HepG2 (cell line): ENCODE results near the gene NHSL1. TPM values are rescaled to one million over a fixed set of nuclear protein-coding genes. Genes with fewer than 3 reads are reported as not detected.

Source experiments
- ATAC-seq: fragments of 200-7000 bp; cut with Tn5 transposase; 3 replicates; pipeline ENCODE4 v1.9.1; 2020; ENCODE audit warnings: mild to moderate bottlenecking, moderate library complexity
- BruUV-seq: library from RNA; stranded (reverse); fragments of 400-500 nt; replicated peaks from 2 replicates; lab custom pipeline; 2021; lab: Mats Ljungman, UMichigan
- CTCF ChIA-PET: fragments of 300-600 bp; formaldehyde crosslinking; extraction: SDS; loops from one replicate; lab custom pipeline; 2021; ENCODE audit warnings: low total read pairs, inconsistent platforms, low intra/inter-chr PET ratio; lab: Yijun Ruan, JAX
- POLR2A ChIA-PET: fragments of 350-600 bp; sonication (Branson Sonifier 250); formaldehyde crosslinking; loops from one replicate; lab custom pipeline; 2020; ENCODE audit warnings: antibody characterized with exemption, inconsistent platforms; lab: Yijun Ruan, JAX
- DNase-seq: peaks from one replicate; pipeline ENCODE4 v3.0.0-alpha.2; 2015; ENCODE audit warnings: low spot score
- FAIRE-seq: peaks from 3 replicates; lab custom pipeline; 2011; peaks lifted over from hg19 to GRCh38; lab: Jason Lieb, UNC
- H2AFZ ChIP-seq: one replicate; pipeline ENCODE4 v1.6.1; 2011; ENCODE audit warnings: low read length, inconsistent platforms
- H3K27ac ChIP-seq: fragments of 300-600 bp; 3 replicates; pipeline ENCODE4 v1.8.0; 2011; ENCODE audit warnings: mixed run types, mild to moderate bottlenecking, mixed read lengths, low read length, inconsistent platforms; ENCODE audit not compliant: insufficient read depth; ENCODE audit errors: extremely low read length
- H3K27me3 ChIP-seq, 2 experiments: fragments of 200-600 bp in 1 of 2; 2 replicates in 1 of 2; 3 replicates in 1 of 2; pipeline versions ENCODE4 v1.6.0 to v1.8.0; 2011; ENCODE audit warnings: low read length in 2 of 2, mild to moderate bottlenecking in 2 of 2, moderate library complexity in 2 of 2, inconsistent platforms in 1 of 2; ENCODE audit not compliant: insufficient read depth in 2 of 2, control insufficient read depth in 1 of 2
- H3K36me3 ChIP-seq, 2 experiments: fragments of 200-600 bp in 1 of 2; replicated peaks in 1 of 2; 2 replicates in 1 of 2; 3 replicates in 1 of 2; pipeline versions ENCODE4 v1.5.1 to v1.8.0; 2011; ENCODE audit warnings: low read length in 2 of 2, inconsistent platforms in 1 of 2; ENCODE audit not compliant: insufficient read depth in 2 of 2, control insufficient read depth in 1 of 2
- H3K4me1 ChIP-seq: 2 replicates; pipeline ENCODE4 v1.5.1; 2012; ENCODE audit warnings: low read length, inconsistent platforms; ENCODE audit not compliant: insufficient read depth
- H3K4me2 ChIP-seq: 2 replicates; pipeline ENCODE4 v1.6.0; 2011; ENCODE audit warnings: low read depth, low read length, inconsistent platforms
- H3K4me3 ChIP-seq, 3 experiments: fragments of 200-600 bp in 1 of 3; sonication (generic), shearing (Covaris generic) in 1 of 3; replicated peaks in 1 of 3; 2 replicates each; pipeline ENCODE4 v1.5.1; 2011 to 2016; ENCODE audit warnings: low read length in 3 of 3, inconsistent platforms in 2 of 3, low read depth in 2 of 3, mild to moderate bottlenecking in 2 of 3, control low read depth in 1 of 3, mixed read lengths in 1 of 3; ENCODE audit not compliant: insufficient read depth in 1 of 3
- H3K79me2 ChIP-seq: one replicate; pipeline ENCODE4 v1.6.1; 2011; ENCODE audit warnings: low read length, inconsistent platforms; ENCODE audit not compliant: insufficient read depth
- H3K9ac ChIP-seq: 2 replicates; pipeline ENCODE4 v1.6.0; 2011; ENCODE audit warnings: mild to moderate bottlenecking, low read depth, low read length, inconsistent platforms; ENCODE audit not compliant: insufficient read depth
- H3K9me3 ChIP-seq: 2 replicates; pipeline ENCODE4 v1.5.1; 2012; ENCODE audit warnings: mild to moderate bottlenecking, low read length
- H4K20me1 ChIP-seq: 2 replicates; pipeline ENCODE4 v1.6.0; 2011; ENCODE audit warnings: inconsistent platforms, mild to moderate bottlenecking, low read length, moderate library complexity; ENCODE audit not compliant: insufficient read depth
- PLRG1 ChIP-seq: fragments of 450-650 bp; conservative IDR thresholded peaks from 2 replicates; pipeline ENCODE4 v1.6.1; 2016
- TEAD3 ChIP-seq: optimal IDR thresholded peaks from 2 replicates; pipeline ENCODE3; 2016; ENCODE audit warnings: borderline replicate concordance
- ZNF768 ChIP-seq: sonication (generic); formaldehyde crosslinking; IDR thresholded peaks from 2 replicates; pipeline ENCODE4 v1.4.0; 2020; ENCODE audit warnings: missing genetic modification reagents
- WGBS: methylation state at CpG from one replicate; pipeline ENCODE4 v1.1.6; 2017; ENCODE audit warnings: low lambda C conversion rate; 5-methylcytosine and 5-hydroxymethylcytosine counted together
- in situ Hi-C: cut with HindIII; loops from 2 replicates; pipeline ENCODE4 v1.10.0; 2017; ENCODE audit warnings: low pct_unique_long_range_greater_than_20kb; ENCODE audit not compliant: extremely low pct_ligation_motif_present
- intact Hi-C: fragments of 100-400 bp; cut with micrococcal nuclease; formaldehyde crosslinking; loops from one replicate; pipeline ENCODE4 v1.10.0; 2022; ENCODE audit not compliant: unreplicated experiment
- polyA plus RNA-seq, 8 experiments: library from polyadenylated mRNA; depleted of rRNA in 3 of 8; stranded (reverse) in 7 of 8; unstranded in 1 of 8; fragments of >200 nt; fragmentation: Illumina TruSeq in 4 of 8; extraction: Trizol in 4 of 8; gene quantifications; 2 replicates each; pipeline versions ENCODE4 v1.2.1 to v1.2.3, GENCODE V29; 2011 to 2016; ENCODE audit warnings: low read depth in 4 of 8, missing spikeins in 1 of 8, mixed read lengths in 1 of 8; ENCODE audit not compliant: insufficient read depth in 1 of 8
- total RNA-seq, 5 experiments: library from RNA; depleted of rRNA; stranded (reverse); fragments of >200 nt; fragmentation: Illumina TruSeq; extraction: Trizol; gene quantifications; 2 replicates each; pipeline ENCODE4 v1.2.3, GENCODE V29; 2016; ENCODE audit warnings: low read depth in 1 of 5
- TF ChIP-seq, protein P1 (sequence below): sonication (generic); formaldehyde crosslinking; IDR thresholded peaks from 2 replicates; pipeline ENCODE4 v1.5.0; 2020; ENCODE audit warnings: missing genetic modification reagents
- TF ChIP-seq, protein P2 (sequence below): sonication (generic); formaldehyde crosslinking; IDR thresholded peaks from 2 replicates; pipeline ENCODE4 v1.5.0; 2020; ENCODE audit warnings: mild to moderate bottlenecking, missing genetic modification reagents, moderate library complexity
- TF ChIP-seq, protein P3 (sequence below): IDR thresholded peaks from 2 replicates; pipeline ENCODE4 v1.6.1; 2016; ENCODE audit warnings: missing compliant biosample characterization, missing genetic modification reagents, borderline replicate concordance

The NHSL1 gene
- total and polyA plus RNA-seq, 2 of the 13 experiments (the other 11 are each of a cell fraction or from before 2014, with no cell fraction given) = 24.9 to 53.6 TPM

DNA sequence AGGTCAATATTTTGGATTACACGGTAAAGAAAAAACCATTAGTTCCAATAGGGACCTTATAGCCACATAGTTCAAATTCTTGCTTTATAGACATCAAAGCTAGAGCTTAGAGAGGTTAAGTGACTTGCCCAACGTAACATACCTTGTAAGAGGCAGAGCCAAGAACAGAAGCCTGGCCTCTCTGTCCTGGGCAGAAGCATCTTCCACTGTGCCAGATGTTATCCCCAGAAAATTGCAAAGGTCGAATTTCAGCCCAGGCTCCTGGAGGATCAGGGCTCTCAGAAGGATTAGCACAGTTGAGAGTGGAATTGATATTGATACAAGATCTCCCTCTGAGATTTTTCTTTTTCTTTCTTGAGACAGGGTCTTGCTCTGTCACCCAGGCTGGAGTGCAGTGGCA lies 115.5 kb downstream of the NHSL1 start:
- intact Hi-C loops (no loop called here), in situ Hi-C loops (no loop called here)
- 5% methylated on average over 3 of the region's 3 CpGs for WGBS
- ChIA-PET POLR2A (no interaction called here), CTCF (no interaction called here)
- no peak overlapping the region for H3K4me2 ChIP-seq
- H3K4me1 ChIP-seq = peaks cover 27% of the 10 kb centered on the region
- FAIRE-seq (no peak), DNase-seq (peak; percentile 21), ATAC-seq (peak; percentile 25)
- no peaks in the 10 kb centered on the region for H3K36me3 ChIP-seq
- peaks cover 0 to 9% of the 10 kb centered on the region in 2 experiments; a peak in 3 of 5 replicates for H3K27me3 ChIP-seq
- no peak overlapping the region for H3K9ac ChIP-seq
- H2AFZ ChIP-seq = no peak overlapping the region
- TF ChIP-seq, protein P1, sequence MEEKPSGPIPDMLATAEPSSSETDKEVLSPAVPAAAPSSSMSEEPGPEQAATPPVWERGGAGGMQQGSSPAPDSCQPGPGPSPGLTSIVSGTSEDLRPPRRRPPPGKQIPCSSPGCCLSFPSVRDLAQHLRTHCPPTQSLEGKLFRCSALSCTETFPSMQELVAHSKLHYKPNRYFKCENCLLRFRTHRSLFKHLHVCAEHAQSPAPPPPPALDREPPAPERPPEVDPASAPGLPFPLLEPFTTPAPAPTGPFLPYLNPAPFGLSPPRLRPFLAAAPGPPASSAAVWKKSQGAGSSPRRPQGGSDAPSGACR = no peak
- peak; percentile 27 for TF ChIP-seq TEAD3 (CRISPR knock-in tag)
- no peaks in the 10 kb centered on the region for H3K9me3 ChIP-seq
- H3K4me3 ChIP-seq = no peak overlapping the region
- no TSS peak for BruUV-seq
- no peaks in the 10 kb centered on the region for H3K79me2 ChIP-seq
- no peaks in the 10 kb centered on the region for H4K20me1 ChIP-seq
- H3K27ac ChIP-seq = no peak overlapping the region

DNA sequence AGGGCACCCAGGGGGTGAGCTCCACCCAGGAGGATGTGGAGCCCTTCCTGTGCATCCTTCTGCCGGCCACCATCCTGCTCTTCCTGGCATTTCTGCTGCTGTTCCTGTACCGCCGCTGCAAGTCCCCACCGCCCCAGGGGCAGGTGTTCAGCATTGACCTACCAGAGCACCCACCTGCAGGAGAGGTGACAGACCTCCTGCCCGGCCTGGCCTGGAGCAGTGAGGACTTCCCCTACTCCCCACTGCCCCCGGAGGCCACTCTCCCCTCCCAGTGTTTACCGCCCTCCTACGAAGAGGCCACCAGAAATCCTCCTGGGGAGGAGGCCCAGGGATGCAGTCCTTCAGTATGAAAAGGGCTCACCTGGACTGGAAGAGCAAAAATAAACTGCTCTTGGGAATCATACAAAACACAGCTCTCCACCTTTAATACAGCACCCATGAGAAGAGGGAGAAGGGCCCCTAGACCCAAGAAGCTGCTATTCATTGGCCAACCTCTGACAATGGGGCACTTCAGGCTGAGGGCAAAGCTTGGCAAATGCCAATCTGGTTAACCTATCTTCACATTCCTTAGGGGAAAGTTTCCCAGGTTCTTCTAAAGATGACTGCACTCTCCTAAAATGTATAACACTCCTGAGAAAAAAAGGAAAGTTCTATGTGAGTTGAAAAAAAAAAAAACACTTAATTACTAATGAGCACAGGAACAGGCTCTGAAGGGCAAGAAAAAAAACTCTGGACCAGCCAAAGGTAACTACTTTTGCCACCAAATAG lies 116.6 kb downstream of the NHSL1 start:
- FAIRE-seq = no peak
- H3K79me2 ChIP-seq = no peaks in the 10 kb centered on the region
- H3K36me3 ChIP-seq = no peaks in the 10 kb centered on the region
- no peak for DNase-seq
- TF ChIP-seq, protein P2, sequence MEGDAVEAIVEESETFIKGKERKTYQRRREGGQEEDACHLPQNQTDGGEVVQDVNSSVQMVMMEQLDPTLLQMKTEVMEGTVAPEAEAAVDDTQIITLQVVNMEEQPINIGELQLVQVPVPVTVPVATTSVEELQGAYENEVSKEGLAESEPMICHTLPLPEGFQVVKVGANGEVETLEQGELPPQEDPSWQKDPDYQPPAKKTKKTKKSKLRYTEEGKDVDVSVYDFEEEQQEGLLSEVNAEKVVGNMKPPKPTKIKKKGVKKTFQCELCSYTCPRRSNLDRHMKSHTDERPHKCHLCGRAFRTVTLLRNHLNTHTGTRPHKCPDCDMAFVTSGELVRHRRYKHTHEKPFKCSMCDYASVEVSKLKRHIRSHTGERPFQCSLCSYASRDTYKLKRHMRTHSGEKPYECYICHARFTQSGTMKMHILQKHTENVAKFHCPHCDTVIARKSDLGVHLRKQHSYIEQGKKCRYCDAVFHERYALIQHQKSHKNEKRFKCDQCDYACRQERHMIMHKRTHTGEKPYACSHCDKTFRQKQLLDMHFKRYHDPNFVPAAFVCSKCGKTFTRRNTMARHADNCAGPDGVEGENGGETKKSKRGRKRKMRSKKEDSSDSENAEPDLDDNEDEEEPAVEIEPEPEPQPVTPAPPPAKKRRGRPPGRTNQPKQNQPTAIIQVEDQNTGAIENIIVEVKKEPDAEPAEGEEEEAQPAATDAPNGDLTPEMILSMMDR (CRISPR knock-in tag) = 0 out of 2 replicates have a peak, but pooled peaks have one; percentile 6
- TF ChIP-seq, protein P3, sequence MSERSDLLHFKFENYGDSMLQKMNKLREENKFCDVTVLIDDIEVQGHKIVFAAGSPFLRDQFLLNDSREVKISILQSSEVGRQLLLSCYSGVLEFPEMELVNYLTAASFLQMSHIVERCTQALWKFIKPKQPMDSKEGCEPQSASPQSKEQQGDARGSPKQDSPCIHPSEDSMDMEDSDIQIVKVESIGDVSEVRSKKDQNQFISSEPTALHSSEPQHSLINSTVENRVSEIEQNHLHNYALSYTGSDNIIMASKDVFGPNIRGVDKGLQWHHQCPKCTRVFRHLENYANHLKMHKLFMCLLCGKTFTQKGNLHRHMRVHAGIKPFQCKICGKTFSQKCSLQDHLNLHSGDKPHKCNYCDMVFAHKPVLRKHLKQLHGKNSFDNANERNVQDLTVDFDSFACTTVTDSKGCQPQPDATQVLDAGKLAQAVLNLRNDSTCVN (CRISPR knock-in tag) = no peak
- TF ChIP-seq PLRG1 = no peak
- peak; percentile 12; the same call in 1 of the 2 replicates for TF ChIP-seq ZNF768 (CRISPR knock-in tag)
- no peak overlapping the region for H3K9ac ChIP-seq
- in situ Hi-C loops (no loop called here), intact Hi-C loops (no loop called here)
- H3K9me3 ChIP-seq = no peaks in the 10 kb centered on the region
- H3K4me1 ChIP-seq = peaks cover 19% of the 10 kb centered on the region
- H4K20me1 ChIP-seq = no peaks in the 10 kb centered on the region
- WGBS = 44% methylated on average over 8 of the region's 8 CpGs
- H3K4me2 ChIP-seq = no peak overlapping the region
- ATAC-seq = peak; percentile 87
- no peak overlapping the region for H3K4me3 ChIP-seq
- no peak overlapping the region for H2AFZ ChIP-seq
- H3K27me3 ChIP-seq = no peaks in the 10 kb centered on the region; a peak in 1 of 5 replicates
- POLR2A ChIA-PET = no interaction called here
- H3K27ac ChIP-seq = no peak overlapping the region
- CTCF ChIA-PET = no interaction called here
- BruUV-seq = no TSS peak
